NOMO-1 treated with DMSO at 0.1 percent for 48 hours (cell line): ENCODE data around the gene ZBTB40.

Experiments used
- DNase-seq: peaks from one replicate; lab custom pipeline; 2025; ENCODE audit not compliant: unreplicated experiment; lab: John Stamatoyannopoulos, UW

ZBTB40 gene

DNA sequence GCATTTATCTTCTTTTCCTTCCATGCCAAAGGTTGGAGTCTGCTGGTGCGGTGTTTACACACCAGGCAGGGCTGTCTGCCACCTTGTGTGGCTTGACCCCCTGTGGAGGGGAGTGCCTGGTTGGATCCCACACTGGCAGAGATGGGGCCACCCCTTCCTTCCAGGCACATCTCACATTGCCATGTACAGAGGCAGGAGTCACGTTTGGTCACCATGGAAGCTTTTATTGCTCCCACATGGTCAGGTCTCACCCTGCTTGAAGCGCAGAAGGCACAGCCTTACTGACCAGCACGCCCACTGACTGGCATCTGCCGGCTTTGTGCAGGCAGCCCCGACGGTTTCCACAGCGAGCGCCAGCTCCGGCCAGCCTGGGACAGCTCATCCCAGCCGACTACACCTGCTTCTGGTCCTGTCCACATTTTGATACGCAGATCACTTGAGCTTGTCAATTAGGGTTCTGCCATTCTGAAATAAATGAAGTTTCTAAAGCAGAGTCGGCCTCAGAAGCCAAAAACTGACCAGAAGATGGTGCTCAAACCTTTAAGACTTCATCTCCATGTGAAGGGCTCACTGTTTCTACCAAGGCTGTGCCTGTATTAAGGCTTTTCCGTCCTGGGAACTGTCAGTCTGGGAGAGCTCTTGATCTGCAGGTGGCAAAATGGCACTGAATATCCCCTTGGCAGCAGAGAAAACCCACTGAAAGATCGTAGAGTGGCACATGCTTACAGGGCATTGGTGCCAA, 76.1 kb downstream of the ZBTB40 start:
- DNase-seq = no peak

GRCh38 chr1:22528451-22528850, 76.8 kb downstream of the ZBTB40 start:
- DNase-seq = no peak

DNA sequence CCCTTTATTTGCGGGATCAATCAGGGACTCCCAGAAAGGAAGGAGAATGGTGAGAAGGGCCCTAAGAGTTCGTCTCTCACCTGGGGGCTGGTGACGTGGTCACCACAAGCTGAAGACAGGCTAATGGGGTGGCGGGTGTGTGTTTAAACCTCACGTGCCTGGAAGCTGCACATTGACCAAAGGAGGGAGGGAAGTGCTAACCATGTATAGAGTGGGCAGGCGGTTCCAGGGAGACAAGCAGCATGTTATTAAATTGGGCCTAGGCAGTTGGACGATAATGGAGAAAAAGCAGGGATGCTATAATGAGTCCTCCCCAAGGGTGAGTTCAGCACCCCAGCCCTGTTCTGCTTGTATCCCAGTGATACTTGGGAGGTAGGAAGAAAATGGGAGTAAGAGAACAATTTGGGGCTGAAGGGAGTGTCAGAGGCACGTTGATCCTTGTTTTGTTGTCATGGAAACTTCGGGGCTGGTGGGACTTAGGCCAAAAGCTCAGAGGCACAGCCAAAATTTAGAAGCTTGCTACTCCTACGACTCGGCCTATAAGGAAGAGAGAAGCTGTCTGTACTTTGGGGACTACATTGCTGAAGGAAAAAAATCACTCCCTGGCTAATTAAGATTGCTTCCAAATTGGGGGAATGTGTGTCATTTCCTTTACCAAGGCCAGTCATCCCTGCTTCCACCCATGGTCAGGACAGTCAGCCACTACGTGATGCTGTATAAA, 78.4 kb downstream of the ZBTB40 start:
- DNase-seq = no peak

GRCh38 chr1:22530715-22531114, 79.1 kb downstream of the ZBTB40 start:
- DNase-seq = no peak

- no peak for DNase-seq
Observed at GRCh38 chr1:22531251-22531650, 79.6 kb downstream of the ZBTB40 start.

- no peak for DNase-seq
Observed at GRCh38 chr1:22533244-22533895, 81.7 kb downstream of the ZBTB40 start.

DNA sequence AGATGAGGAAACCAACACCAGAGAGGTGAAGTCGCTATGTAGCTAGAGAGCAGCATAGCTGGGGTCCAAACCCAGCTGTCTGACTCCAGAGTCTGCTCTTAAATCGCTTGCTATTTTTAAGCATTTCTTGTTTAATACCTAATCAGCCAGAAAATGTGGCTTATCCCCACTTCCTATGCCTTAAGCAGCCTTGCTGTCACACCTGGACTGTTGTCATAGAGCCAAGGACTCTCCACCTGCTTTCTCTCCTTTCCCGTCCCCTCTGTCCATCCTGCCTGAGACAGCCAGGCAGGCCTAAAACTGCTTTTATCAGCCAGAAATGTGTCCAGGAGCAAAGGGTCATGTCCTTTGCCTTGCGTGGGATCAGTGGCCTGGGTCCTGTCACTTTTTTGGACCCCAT, 83.3 kb downstream of the ZBTB40 start:
- DNase-seq = no peak

DNA sequence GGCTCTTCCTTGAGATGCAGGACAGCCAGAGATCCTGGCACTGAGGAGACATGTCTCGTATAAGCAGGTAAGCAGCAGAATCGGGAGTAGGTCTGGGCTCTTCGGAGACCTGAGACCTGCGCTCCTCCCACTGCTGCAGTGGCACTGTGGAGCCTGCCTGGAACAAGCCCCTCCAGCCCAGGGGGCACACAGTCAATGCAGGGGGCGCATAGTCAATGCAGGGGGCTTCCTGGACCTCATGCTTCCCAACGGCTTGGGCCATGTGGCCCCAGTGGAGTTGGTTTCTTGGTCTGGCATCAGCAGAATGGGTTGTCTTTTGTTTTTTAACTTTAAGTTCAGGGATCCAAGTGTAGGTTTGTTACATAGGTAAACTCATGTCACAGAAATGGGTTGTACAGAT, 83.7 kb downstream of the ZBTB40 start:
- DNase-seq = no peak

DNA sequence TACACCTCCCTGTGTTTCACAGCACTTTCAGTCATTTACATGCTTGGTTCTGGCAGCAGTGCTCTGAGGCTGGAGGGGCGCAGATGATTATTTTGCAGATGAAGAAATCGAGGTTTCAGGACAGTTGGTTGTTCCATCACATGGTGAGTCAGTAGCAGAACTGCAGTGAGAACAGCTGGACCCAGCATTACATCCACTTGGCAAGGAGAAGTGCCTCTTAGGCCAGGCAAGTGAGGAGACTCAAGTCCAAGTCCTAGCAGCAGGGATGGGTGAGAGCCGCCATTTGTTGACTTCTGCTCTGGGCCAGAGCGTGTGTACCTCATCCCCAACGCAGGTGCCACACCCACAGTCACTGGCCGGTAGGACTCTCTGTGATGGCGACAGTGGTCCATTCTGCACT, 84.9 kb downstream of the ZBTB40 start:
- DNase-seq = no peak

DNA sequence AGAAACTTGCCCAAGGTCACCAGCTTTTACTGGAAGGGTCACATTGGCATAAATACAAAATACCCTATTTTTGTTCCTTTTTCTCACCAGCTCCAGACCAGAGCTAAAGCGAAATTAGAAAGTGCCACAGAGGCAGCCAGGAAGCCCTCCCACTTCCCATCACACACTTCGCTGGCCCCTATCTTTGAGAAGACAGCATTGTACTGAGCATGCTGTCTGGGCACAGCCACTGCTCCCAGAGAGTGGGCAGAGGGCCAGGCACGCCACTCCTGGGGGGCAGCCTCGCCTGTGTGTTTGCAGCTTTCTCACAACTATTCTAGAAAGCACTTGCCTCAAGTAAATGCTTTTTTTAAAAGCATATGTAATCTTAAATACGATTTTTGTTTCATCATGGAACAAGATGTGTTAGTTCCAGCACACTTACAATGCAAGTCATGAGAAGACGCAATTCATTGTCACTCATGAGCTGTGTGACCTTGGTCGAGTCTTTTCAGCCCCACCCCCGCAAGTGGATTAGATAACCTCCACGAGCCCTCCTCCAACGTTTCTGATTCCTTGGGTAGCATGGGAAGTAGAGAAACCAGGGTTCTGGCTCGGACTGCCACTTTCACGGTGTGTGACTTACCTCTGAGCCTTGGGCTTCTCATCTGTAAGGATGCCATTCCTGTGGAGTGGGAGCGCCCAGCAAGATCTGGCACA, 85.9 kb downstream of the ZBTB40 start:
- DNase-seq = no peak

DNA sequence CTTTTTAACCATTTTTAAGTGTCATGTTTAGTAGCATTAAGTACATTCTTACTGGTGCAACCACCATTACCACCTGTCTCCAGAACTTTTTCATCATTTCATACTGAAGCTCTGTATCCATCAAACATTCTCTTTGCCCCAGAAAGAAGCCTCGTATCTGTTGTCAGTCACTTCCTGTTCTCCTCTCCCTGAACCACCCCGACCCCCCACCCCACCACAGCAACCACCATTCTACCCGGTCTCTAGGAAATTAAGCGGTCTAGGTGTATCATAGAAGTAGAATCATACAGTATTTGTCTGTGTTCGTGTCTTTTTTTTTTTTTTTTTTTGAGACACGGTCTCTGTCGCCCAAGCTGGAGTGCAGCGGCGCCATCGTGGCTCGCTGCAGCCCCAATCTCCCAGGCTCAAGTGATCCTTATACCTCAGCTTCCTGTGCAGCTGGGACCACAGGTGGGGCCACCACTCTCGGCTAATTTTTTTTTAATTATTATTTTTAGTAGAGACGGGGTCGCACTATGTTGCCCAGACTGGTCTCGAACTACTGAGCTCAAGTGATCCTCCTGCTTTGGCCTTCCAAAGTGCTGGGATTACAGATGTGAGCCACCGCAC, 88.0 kb downstream of the ZBTB40 start:
- no peak for DNase-seq

DNA sequence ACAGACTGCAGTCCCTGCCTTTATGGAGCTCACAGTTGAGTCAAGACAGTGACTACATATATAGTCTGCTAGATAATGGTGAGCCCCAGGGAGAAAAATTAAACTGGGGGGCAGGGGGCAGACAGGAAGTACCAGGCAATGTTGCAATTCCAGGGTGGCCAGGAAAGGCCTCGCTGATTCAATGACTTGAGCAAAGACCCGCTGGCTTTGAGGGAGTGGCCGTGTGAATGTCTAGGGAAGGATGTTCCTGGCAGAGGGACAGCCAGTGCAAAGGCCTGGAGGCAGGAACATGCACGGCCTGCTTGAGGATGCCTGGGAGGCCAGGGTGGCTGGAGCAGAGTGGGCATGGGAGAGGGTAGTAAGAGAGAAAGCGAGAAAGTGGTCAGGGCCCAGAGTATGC, 88.7 kb downstream of the ZBTB40 start:
- no peak for DNase-seq

DNA sequence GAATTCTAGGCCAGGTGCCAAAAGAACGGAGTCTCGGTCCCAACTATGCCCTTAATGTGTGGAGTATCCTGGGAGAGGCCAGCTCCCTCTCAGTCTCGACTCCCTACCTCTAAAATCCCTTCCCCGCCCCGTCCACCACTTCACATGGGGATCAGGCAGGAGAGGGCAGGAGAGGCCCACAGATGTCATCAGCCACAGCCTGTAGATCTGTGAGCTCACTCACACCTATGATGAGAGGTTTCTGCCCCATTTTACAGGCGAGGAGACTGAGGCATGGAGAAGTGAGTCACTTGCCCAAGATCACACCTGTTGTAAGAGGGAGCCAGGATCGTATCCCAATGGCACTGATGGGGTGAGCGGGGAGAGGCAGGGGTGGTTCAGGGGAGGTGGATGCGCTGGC, 91.2 kb downstream of the ZBTB40 start:
- DNase-seq = no peak

GRCh38 chr1:22543679-22544078, 92.0 kb downstream of the ZBTB40 start:
- no peak for DNase-seq

- no peak for DNase-seq
Observed at GRCh38 chr1:22544606-22545005, 93.0 kb downstream of the ZBTB40 start.

DNA sequence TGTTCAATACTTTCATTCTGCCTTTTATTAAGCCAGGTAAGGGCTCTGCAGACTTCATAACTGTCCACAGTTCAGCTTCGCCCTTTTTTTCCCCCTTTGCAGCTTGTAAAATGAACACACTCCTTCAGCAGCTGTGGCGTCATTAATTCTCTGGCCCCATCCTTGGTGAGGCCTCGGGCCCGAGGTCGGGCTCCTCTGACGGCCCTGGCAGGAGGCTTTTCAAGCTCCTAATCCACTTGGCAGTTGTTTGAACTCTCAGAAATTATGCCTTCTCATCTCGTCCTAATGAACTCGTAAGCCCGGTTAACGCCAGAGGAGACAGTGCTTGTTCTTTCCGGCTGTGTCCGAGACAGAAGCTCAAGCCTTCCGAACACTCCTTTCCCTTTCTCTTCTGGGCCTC, 93.5 kb downstream of the ZBTB40 start:
- DNase-seq = no peak

GRCh38 chr1:22547186-22547817, 95.7 kb downstream of the ZBTB40 start:
- DNase-seq = no peak

DNA sequence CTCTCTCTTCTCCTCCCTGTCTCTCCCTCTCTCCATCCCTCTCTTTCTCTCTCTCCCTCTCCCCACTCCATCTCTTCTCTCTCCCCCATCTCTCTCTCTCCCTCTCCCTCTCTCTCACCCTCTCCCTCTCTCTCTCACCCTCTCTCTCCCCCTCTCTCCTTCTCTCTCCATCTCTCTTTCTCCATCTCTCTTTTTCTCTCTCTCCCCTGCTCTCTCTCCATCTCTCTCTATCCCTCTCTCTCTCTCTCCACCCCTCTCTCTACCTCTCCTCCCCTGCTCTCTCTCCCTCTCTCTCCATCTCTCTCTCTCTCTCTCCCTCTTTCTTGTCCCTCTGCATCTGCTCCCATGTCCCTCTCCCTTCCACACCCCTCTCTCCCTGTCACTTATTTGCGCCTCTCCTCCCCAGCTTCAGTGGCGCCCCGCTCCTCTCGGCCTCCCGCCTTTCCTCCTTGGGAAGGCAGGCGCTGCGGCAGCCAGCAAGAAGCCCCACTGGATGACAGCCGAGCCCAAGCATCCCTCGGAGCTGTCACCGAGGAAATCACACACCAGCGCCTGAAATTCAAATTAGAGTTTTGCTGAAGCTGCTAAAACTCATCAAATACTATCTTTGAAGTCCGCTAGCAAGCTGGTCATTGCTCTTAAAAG, 96.3 kb downstream of the ZBTB40 start:
- DNase-seq = no peak

DNA sequence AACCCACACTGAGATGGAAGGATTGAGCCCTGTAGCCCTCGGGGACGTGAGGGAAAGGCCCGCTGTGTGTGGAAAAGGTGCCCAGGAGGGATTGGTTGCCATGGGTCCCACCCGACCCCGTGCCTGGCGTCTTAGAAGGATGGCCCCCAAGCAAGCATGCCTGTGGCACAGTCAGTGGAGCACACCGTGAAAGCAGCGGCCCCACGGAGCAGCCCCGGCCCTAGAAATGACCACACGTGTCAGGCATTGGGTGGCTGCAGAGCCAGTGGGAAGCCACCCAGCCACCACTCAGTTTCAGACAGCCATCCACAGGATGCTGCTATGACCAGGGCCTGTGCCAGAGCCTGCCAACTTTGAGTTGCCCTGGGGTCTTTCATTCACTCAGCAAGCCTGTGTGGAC, 98.4 kb downstream of the ZBTB40 start:
- DNase-seq = no peak

GRCh38 chr1:22551591-22551990, 99.9 kb downstream of the ZBTB40 start:
- DNase-seq = no peak
